HG03442 (cell line): ENCODE results near the gene MXD4.

ENCODE experiments used
- ATAC-seq: cut with Tn5 transposase; IDR thresholded peaks from one replicate; pipeline ENCODE4 v1.9.1; 2021; ENCODE audit warnings: mild to moderate bottlenecking, moderate library complexity; ENCODE audit not compliant: unreplicated experiment

The MXD4 gene

GRCh38 chr4:2292646-2293108, 30.8 kb upstream of the MXD4 start:
- ATAC-seq, result no peak

- ATAC-seq, result no peak
These were observed 30.1 kb upstream of the MXD4 start for GRCh38 chr4:2291705-2292645.

- no peak for ATAC-seq
These were observed 29.2 kb upstream of the MXD4 start for GRCh38 chr4:2290974-2291704.

- ATAC-seq, result no peak
These were observed 28.6 kb upstream of the MXD4 start for GRCh38 chr4:2290488-2290887.

GRCh38 chr4:2289955-2290333, 28.0 kb upstream of the MXD4 start:
- no peak for ATAC-seq

- no peak for ATAC-seq
These were observed 27.5 kb upstream of the MXD4 start for GRCh38 chr4:2289311-2289954.

GRCh38 chr4:2288051-2288541, 26.2 kb upstream of the MXD4 start:
- no peak for ATAC-seq

- ATAC-seq, result no peak
These were observed 25.6 kb upstream of the MXD4 start for GRCh38 chr4:2287594-2287915.

- no peak for ATAC-seq
These were observed 25.1 kb upstream of the MXD4 start for GRCh38 chr4:2286904-2287593.

- ATAC-seq, result no peak
These were observed 23.9 kb upstream of the MXD4 start for GRCh38 chr4:2285613-2286381.

- no peak for ATAC-seq
These were observed 23.2 kb upstream of the MXD4 start for GRCh38 chr4:2284934-2285612.

- no peak for ATAC-seq
These were observed 22.4 kb upstream of the MXD4 start for GRCh38 chr4:2284161-2284933.

GRCh38 chr4:2283199-2283711, 21.3 kb upstream of the MXD4 start:
- ATAC-seq, result no peak

GRCh38 chr4:2281575-2282343, 19.9 kb upstream of the MXD4 start:
- ATAC-seq, result no peak

GRCh38 chr4:2280531-2281300, 18.8 kb upstream of the MXD4 start:
- ATAC-seq, result no peak

GRCh38 chr4:2277956-2278355, 16.0 kb upstream of the MXD4 start:
- ATAC-seq, result no peak
